Nephron progenitor cell (in vitro differentiated cells): ENCODE results near the gene RBPJ.

Source experiments
- DNase-seq: peaks from one replicate; pipeline ENCODE4 v3.0.0; 2021
- H3K27ac Mint-ChIP-seq: 2 replicates; pipeline ENCODE4 v1.8.0; 2021; ENCODE audit warnings: mild to moderate bottlenecking, moderate library complexity, mixed read lengths
- H3K27me3 Mint-ChIP-seq: 2 replicates; pipeline ENCODE4 v1.8.0; 2021; ENCODE audit warnings: mild to moderate bottlenecking, low read depth, mixed read lengths; ENCODE audit not compliant: poor library complexity
- H3K36me3 Mint-ChIP-seq: 2 replicates; pipeline ENCODE4 v1.8.0; 2021; ENCODE audit warnings: low read depth, mixed read lengths
- H3K4me1 Mint-ChIP-seq: 2 replicates; pipeline ENCODE4 v1.8.0; 2021; ENCODE audit warnings: mixed read lengths
- H3K4me3 Mint-ChIP-seq: 2 replicates; pipeline ENCODE4 v1.8.0; 2021; ENCODE audit warnings: mild to moderate bottlenecking, moderate library complexity, mixed read lengths
- H3K9me3 Mint-ChIP-seq: 2 replicates; pipeline ENCODE4 v1.8.0; 2021; ENCODE audit warnings: mild to moderate bottlenecking, moderate library complexity, mixed read lengths
- CTCF ChIP-seq: fragments of 200-600 bp; sonication (generic); IDR thresholded peaks from 2 replicates; pipeline ENCODE4 v1.5.0; 2021; ENCODE audit warnings: antibody characterized with exemption

RBPJ gene

GRCh38 chr4:26279446-26279845 is 41.4 kb upstream of the RBPJ start:
- Mint-ChIP-seq H3K36me3 (no peaks in the 10 kb centered on the region), H3K27ac (no peak overlapping the region), H3K27me3 (no peaks in the 10 kb centered on the region), H3K4me3 (no peak overlapping the region), H3K4me1 (no peaks in the 10 kb centered on the region), H3K9me3 (no peaks in the 10 kb centered on the region)
- no peak for TF ChIP-seq CTCF
- no peak for DNase-seq

- Mint-ChIP-seq H3K27ac (no peak overlapping the region), H3K9me3 (no peaks in the 10 kb centered on the region), H3K4me1 (no peaks in the 10 kb centered on the region), H3K36me3 (no peaks in the 10 kb centered on the region), H3K4me3 (no peak overlapping the region), H3K27me3 (no peaks in the 10 kb centered on the region)
- no peak for TF ChIP-seq CTCF
- DNase-seq: no peak
Measured at GRCh38 chr4:26281881-26282280, 38.9 kb upstream of the RBPJ start.

DNA sequence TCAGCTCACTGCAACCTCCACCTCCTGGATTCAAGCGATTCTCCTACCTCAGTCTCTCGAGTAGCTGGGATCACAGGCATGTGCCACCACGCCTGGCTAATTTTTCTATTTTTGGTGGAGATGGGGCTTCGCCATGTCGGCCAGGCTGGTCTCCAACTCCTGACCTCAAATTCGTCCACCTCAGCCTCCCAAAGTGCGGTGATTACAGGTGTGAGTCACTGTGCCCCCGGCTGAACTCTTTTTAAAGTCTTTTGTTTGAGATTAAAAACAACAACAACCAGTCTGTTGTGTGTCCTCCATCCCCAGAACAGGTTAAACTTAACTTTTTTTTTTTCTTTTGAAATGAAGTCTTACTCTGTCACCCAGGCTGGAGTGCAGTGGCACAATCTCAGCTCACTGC is 36.3 kb upstream of the RBPJ start:
- H3K27ac Mint-ChIP-seq: no peak overlapping the region
- H3K27me3 Mint-ChIP-seq: no peaks in the 10 kb centered on the region
- H3K9me3 Mint-ChIP-seq: no peaks in the 10 kb centered on the region
- no peaks in the 10 kb centered on the region for H3K4me1 Mint-ChIP-seq
- DNase-seq: no peak
- no peaks in the 10 kb centered on the region for H3K36me3 Mint-ChIP-seq
- no peak overlapping the region for H3K4me3 Mint-ChIP-seq
- TF ChIP-seq CTCF: no peak

DNA sequence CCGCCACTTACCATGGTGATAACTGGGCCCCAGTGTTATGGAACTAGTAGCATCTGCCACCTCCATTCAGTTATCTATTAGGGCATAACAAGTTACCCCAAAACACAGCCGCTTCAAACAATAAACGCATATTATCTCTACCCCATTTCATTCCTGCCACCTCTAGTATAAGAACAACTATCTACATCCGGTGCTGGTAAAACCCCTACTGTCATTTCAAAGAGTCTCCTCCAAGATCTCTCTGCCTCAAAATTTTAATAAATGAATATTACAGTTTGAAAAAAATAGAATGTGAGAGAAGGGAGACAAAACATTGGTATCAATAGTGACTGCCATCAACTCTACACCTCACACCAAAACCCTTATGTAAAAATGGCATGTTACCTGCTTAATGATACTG is 35.5 kb upstream of the RBPJ start:
- TF ChIP-seq CTCF: no peak
- Mint-ChIP-seq H3K9me3 (no peaks in the 10 kb centered on the region), H3K27ac (no peak overlapping the region), H3K36me3 (no peaks in the 10 kb centered on the region), H3K27me3 (no peaks in the 10 kb centered on the region), H3K4me3 (no peak overlapping the region), H3K4me1 (no peaks in the 10 kb centered on the region)
- DNase-seq: no peak

DNA sequence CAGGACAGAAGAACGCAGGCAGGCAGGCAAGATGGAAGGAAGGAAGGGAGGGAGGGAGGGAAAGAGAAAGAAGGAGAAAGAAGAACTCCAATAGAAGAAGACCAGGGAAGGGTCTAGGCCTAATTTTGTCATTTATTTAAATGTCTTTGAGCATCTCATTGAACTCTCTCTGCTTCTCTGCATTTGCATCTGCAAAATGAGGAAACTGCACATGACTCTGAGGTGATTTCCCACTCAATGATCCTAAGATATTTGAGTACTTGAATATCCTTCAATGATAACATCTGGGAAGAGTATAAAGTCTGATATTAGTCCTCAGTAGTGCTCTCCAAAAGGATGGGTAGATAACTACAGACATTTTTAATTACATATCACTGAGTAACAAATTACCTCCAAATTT is 33.1 kb upstream of the RBPJ start:
- no peak for TF ChIP-seq CTCF
- Mint-ChIP-seq H3K36me3 (no peaks in the 10 kb centered on the region), H3K27ac (no peak overlapping the region), H3K4me3 (no peak overlapping the region), H3K9me3 (no peaks in the 10 kb centered on the region), H3K4me1 (no peaks in the 10 kb centered on the region), H3K27me3 (no peaks in the 10 kb centered on the region)
- no peak for DNase-seq

GRCh38 chr4:26288355-26288909 is 32.4 kb upstream of the RBPJ start:
- Mint-ChIP-seq H3K9me3 (no peaks in the 10 kb centered on the region), H3K4me1 (no peaks in the 10 kb centered on the region), H3K27me3 (no peaks in the 10 kb centered on the region), H3K36me3 (no peaks in the 10 kb centered on the region), H3K4me3 (no peak overlapping the region), H3K27ac (no peak overlapping the region)
- DNase-seq: no peak
- no peak for TF ChIP-seq CTCF
